GM18517 (cell line): ENCODE results near the gene PDE8A.
"Not testable (repeated sequence)": the region's sequence is repeated elsewhere in the genome, so short reads cannot be mapped to it uniquely, and the experiment has no call there.

ENCODE experiments used
- ATAC-seq: cut with Tn5 transposase; IDR thresholded peaks from one replicate; pipeline ENCODE4 v1.9.1; 2021; ENCODE audit warnings: mild to moderate bottlenecking, moderate library complexity; ENCODE audit not compliant: unreplicated experiment

Gene PDE8A

GRCh38 chr15:85164841-85165466, 183.3 kb downstream of the PDE8A start:
- ATAC-seq, result no peak

GRCh38 chr15:85167568-85167967, 185.9 kb downstream of the PDE8A start:
- ATAC-seq, result no peak

- ATAC-seq, result no peak
Measured at GRCh38 chr15:85168642-85169173, 187.1 kb downstream of the PDE8A start.

GRCh38 chr15:85171736-85172135, 190.1 kb downstream of the PDE8A start:
- ATAC-seq, result no peak

- ATAC-seq, result no peak
Measured at GRCh38 chr15:85172846-85173490, 191.3 kb downstream of the PDE8A start.

GRCh38 chr15:85173630-85174029, 192.0 kb downstream of the PDE8A start:
- not testable (repeated sequence) for ATAC-seq

GRCh38 chr15:85174521-85174920, 192.9 kb downstream of the PDE8A start:
- no peak for ATAC-seq

- ATAC-seq, result not testable (repeated sequence)
Measured at GRCh38 chr15:85177042-85177515, 195.4 kb downstream of the PDE8A start.

- no peak for ATAC-seq
Measured at GRCh38 chr15:85178308-85178707, 196.7 kb downstream of the PDE8A start.

GRCh38 chr15:85179700-85180099, 198.0 kb downstream of the PDE8A start:
- no peak for ATAC-seq

- ATAC-seq, result not testable (repeated sequence)
Measured at GRCh38 chr15:85185350-85185749, 203.7 kb downstream of the PDE8A start.

GRCh38 chr15:85188171-85188577, 206.5 kb downstream of the PDE8A start:
- not testable (repeated sequence) for ATAC-seq
